Transverse colon (tissue), 4 donors: ENCODE results near the gene NPIPA5.

Source experiments
- CTCF ChIP-seq, 5 experiments: fragments of 200-600 bp in 3 of 5; fragments of 450-650 bp in 2 of 5; sonication (generic) in 3 of 5; IDR thresholded peaks; 1 replicate in 2 of 5; 2 replicates in 3 of 5; pipeline ENCODE4 v1.5.1; 2016 to 2017; ENCODE audit warnings: antibody characterized with exemption in 5 of 5, inconsistent platforms in 3 of 5, mild to moderate bottlenecking in 2 of 5, moderate library complexity in 1 of 5
- EP300 ChIP-seq: sonication (generic); formaldehyde crosslinking; IDR thresholded peaks from one replicate; pipeline ENCODE4 v1.6.1; 2017; ENCODE audit warnings: antibody characterized with exemption, low read depth
- POLR2AphosphoS5 ChIP-seq, 3 donors: sonication (generic); formaldehyde crosslinking; IDR thresholded peaks; one replicate each; pipeline ENCODE4 v1.6.1; 2016; ENCODE audit warnings: antibody characterized with exemption in 3 of 3

DNA sequence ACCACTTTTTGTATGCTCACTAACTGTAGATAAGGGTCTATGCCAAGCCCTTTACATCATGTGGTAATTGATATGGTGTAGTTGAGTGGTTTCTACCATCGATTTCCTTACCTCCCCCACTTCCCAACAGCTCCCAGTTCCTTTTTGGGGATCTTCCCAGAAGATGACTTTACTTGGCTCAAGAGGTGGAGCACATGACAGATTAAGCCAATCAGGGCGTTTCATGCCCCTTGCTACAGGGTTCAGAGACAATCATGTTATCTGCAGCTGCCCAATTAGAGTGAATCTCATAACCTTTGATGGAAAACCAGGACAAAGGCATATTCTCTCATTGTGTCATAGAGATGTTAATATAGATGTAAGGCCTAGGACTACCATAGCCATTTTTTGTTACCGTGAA, 40.1 kb upstream of the NPIPA5 start:
- TF ChIP-seq CTCF (IDR thresholded peaks at IDR 0.05) (no peak), POLR2AphosphoS5 (IDR thresholded peaks at IDR 0.05) (no peak), EP300 (no peak)
